NCI-H748 treated with DMSO at 0.1 percent for 48 hours (cell line): ENCODE data around the gene CFLAR.

Source experiments
- DNase-seq: peaks from one replicate; lab custom pipeline; 2025; lab: John Stamatoyannopoulos, UW

CFLAR gene

DNA sequence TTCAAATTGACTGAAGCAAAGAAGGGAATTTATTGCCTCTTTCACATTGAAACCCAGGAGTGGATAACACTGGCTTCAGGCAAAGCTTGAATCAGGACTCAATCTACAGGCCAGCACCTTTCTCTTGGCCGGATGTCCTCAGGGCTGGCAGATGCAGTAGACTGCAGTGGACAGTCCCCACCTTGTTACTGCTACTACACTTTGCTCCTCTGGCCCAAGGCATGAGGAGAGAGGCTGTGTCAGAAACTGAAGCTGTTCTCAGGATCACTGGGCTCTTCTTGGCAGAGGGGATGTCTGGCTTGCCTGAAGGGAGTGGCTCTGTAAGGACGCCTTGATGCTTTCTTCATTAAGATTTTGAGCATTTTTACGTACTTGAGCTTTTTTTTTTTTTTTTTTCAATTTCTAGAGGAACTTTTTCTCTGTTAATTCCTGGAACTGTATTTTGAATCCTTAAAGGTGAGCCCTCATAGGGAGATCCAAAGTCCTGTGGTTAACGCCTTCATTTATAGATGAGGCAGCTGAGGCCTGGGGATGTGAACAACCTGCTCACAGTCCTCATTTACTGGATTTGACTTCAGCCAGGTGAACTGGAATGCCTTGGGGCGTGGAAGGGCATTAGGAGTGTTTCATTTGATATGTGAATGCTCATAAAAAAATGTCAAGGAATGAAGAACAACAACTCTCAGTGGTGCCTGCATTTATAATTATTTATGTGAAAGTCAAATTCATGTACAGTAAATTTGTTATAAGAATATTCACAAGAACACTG, 103.5 kb downstream of the CFLAR start:
- DNase-seq: no peak

- no peak for DNase-seq
Observed at GRCh38 chr2:201220102-201220570, 104.2 kb downstream of the CFLAR start.

DNA sequence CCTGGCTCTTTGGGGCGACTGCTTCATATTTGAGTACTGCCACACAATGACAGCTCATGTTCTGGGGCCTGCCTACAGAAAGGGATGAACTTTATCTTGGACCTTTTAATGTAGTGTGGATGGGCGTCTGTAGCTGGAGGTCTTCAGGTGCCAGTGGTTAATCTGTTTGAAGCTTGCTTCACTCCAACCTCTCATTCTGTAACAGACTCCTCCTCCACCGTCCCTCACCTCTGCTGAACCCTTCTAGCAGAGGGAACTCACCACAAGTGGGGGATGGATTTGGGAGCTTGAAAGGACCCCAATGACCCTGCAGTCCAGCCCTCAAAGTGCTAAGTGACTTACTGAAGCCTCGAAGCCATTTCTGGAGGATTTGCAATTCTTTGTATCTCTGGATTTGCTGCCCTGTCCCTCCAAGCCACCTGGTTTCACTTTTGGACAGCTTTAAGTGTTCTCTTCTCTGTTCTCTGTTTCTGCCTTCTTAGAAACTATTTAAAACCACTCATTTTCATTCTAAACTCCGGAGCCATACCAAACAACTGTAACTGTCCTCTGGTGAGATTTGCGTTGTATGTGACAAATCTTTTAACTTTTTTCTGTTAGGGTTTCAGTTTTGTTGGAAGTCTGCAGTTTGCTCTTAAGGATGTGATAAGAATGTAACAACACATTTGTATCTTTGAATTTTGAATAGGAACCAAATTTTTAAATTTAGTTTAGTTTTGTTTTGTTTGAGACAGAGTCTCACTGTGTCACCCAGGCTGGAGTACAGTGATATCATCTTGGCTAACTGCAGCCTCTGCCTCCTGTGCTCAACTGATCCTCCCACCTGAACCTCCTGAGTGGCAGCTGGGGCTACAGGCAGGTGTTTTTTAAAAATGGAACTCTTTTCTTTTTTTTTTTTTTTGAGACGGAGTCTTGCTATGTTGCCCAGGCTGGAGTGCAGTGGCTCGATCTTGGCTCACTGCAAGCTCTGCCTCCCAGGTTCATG, 107.4 kb downstream of the CFLAR start:
- no peak for DNase-seq
